Diencephalon (tissue), 1 donor: ENCODE measurements around the gene KBTBD4. TPM values are rescaled to one million over a fixed set of nuclear protein-coding genes. Genes with fewer than 3 reads are reported as not detected.

Experiments used
- small RNA-seq: library from RNA; depleted of rRNA; stranded (forward); fragments of <200 nt; gene quantifications from one replicate; pipeline ENCODE3, GENCODE V24; 2014
- total RNA-seq: library from RNA; depleted of rRNA; stranded (reverse); fragments of >200 nt; gene quantifications from one replicate; pipeline ENCODE4 v1.2.3, GENCODE V29; 2014

KBTBD4 gene
- total RNA-seq = 32.3 TPM

DNA sequence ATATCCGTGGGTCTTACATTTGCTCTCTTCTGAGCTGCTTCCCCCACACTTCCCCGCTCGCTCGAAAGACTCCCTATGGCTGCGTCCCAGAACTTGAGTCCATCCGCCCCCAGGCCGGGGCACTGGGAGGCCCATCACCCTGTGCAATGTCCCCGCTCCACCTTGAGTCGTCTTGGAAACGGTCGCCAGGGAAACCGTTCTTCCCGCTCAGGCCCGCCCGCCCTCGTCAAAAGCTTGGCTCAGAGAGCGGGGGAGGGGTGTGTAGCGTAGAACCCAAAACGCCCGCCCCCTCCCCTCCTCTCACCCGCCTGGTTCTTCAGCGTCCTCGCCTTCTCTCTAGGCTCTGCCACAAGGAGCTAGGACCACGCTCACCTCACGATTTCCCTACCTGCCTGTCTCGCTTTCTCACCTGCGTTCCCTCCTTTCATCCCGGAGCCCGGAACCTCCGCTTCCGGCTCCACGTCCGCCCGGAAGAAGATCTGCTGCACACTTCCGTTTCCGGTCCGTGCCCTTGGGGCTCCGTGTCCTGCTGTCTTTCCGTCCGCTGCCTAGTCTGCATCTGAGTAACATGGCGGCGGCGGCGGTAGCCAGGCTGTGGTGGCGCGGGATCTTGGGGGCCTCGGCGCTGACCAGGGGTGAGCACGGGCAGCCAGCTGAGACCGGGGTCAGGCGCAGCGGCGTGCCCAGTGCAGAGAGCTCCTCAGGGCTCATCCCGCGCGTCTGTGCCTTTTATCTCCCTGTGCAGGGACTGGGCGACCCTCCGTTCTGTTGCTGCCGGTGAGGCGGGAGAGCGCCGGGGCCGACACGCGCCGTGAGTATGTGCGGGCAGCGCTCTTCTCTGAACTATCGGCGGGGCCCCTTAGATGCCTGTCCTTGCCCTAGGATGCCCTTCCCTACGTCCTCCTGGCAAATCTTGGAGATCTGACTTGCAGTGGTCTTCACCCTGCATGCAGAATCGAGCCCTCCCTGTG, at the start of gene KBTBD4, which contains the start of gene NDUFS3:
KBTBD4 (minus strand) TSS at position 447 of the 971 bp plus-strand sequence; CDS start at position 428, 19 bp downstream.
NDUFS3 (plus strand) TSS at position 551 of the 971 bp plus-strand sequence; CDS start at position 569, 18 bp downstream.

DNA sequence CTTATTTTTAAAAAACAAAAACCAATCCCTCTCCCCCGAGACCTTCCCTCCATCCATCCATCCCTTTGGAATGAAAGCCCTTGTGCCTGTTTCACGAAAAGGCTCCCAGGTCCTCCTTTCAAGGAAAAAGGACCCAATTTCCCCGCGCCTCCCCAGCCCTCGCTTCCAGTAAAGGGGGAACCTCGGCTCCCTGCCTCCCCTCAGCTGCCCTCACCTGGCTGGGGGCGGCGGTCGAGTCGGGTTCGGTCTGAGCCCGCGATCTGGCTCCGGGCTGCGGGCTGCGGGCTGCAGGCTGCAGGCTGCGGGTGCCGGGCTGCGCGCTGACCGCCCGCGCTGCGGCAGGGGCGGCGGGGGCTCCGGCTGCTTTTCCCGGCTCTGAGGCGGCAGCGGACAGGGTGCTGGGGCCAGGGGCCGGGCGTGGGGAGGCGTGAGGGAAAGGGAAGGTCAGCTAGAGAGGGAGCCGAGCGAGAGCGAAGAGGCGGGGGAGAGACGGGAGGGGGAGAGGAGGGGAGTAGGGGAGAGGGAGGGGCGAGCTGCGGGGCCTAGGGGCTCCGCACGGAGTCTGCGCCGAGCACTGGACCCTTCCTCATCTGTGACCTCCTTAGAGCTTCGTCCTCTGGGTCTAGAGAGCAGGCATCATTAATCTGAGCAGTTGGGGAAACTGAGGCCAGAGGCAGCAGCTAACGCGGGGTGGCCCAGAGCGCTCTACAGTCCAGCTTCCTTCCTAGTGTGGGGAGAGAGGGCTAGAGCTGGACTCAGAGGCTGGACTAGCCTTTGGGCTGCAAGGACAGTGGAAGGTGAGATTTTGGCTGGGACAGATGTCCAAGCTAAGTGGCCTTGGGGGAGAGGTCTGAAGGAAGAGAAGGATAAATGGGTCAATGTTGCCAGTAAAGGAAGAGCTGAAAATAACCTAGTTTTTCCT, 15.4 kb upstream of the KBTBD4 start, which contains the start of gene C1QTNF4:
C1QTNF4 (minus strand) TSS at position 478 of the 922 bp plus-strand sequence. CDS start 3,601 bp downstream, outside the sequence.

DNA sequence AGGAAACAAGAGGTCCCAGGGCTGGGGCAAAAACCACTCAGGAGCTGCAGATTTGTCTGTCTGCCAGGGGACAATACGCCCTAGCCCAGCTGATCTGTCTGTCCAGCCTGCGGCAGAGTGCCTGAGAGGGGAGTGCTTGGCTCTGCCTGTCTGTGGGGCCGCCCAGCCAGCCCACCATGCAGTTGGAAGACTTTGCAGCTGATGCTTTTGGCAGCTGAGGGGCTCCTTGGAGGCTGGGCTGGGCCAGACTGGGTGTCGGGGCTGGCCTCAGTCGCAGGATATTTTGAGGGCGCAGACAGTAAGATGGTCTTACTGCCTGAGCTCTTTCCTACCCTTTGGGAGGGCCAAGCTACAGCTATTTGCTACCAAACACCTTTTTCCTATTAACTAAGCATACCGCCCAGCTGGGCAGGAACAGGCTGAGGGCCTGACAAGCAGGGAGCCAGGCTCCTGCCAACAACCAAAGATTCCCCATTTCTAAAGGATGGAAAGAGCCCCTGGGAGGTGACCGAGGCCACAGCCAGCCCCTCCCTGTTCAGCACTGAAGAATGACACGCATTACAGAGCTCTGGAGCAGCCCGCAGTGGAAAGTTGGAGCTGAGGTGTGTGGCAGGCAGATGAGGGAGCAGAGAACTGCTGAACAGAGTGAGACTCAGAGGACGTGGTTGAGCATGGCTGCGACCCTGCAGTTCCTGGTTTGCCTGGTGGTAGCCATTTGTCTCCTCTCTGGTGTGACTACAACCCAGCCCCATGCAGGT, 7.5 kb upstream of the KBTBD4 start, which contains the start of gene FAM180B:
FAM180B (plus strand) TSS at position 581 of the 758 bp plus-strand sequence; CDS start at position 672, 91 bp downstream.

DNA sequence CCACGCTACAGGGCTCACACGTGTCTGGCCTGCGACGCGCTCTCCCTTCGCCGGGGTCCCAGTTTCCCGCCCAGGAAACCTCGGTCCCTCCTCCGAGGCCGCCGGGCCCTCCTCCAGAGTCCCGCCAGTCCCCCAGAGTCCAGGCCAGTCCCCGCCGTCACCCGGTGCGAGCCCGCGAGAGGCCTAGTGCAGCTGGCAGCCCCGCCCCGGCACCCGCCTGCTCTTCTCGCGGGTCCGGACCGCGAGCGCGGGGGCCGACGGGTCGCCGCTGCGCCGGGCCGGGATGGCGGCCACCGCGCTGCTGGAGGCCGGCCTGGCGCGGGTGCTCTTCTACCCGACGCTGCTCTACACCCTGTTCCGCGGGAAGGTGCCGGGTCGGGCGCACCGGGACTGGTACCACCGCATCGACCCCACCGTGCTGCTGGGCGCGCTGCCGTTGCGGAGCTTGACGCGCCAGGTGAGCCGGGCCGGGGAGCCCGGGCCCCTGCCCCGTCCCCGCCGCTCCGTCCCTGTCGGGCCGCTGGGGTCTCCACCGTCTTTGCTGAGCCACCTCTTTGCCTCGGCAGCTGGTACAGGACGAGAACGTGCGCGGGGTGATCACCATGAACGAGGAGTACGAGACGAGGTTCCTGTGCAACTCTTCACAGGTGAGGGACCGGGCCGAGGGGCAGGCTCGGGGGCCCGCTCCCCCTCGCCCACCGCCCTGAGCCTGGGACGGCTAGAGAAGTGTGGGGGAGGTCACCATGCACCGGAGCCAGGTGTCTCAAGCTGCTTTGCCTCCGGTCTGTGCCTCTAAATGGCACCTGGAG, 13.2 kb downstream of the KBTBD4 start, which contains the start of gene PTPMT1:
PTPMT1 (plus strand) TSS at position 260 of the 809 bp plus-strand sequence; CDS start at position 284, 24 bp downstream.

DNA sequence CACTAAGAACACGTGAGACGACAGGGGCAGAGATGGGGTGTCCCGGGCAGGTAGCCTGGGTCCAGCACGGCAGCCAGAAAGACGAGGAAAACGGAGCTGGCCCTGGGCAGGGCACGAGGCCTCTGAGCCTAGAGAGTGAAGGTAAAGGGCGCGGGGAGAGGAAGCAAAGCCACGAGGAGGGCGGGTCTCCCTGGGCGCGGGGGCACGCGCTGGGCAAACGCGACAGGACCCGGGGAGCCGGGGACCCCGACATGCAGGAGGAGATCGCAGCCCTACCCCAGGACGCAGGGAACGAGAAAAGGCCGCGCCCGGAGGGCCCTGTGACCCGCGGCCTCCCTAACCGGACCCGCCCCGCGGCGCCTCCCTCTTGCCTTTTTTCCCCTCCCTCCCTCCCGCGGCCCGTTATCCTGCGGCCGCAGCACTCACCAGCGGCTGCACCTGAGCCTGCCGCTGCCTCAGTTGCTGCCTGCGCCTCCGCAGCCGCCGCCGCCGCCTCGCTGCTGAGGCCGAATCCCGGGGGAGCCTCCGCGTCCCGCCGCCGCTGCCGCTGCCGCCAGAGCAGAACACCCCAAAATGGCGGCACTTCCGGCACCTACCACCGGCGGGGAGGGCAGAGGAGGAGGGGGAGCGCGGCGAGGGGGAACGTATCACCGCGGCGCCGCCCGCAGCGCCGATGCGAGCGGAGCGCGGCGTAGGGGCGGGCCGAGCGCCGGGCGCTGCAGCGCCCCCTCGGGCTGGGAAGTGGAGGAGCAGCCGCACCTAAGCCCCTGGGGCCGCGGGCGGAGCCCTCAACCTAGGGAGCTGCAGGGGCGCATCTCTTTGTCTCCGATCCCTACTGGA, 26.0 kb downstream of the KBTBD4 start, which contains the start of gene CELF1:
CELF1 (minus strand) TSS at position 567 of the 840 bp plus-strand sequence. CDS start 53,609 bp downstream, outside the sequence.

Small RNA genes within 50 kb of the gene (small RNA-seq; reads per million reads assigned to genes)
- gene RN7SL652P = not detected
- gene RNU5E-10P = 0.08 reads per million

Other genes with a start within 250 kb of the KBTBD4 start
- not detected for gene MYBPC3, start 226.3 kb downstream of the KBTBD4 start, total RNA-seq
- gene SPI1, start 200.4 kb downstream of the KBTBD4 start, total RNA-seq = 1.8 TPM
- 12.5 TPM for gene SLC39A13, start 170.4 kb downstream of the KBTBD4 start, total RNA-seq
- gene PSMC3, start 152.5 kb downstream of the KBTBD4 start, total RNA-seq = 108 TPM
- not detected for gene RAPSN, start 129.8 kb downstream of the KBTBD4 start, total RNA-seq
- gene CELF1, start 25.8 kb downstream of the KBTBD4 start, total RNA-seq = 188 TPM
- 29.5 TPM for gene PTPMT1, start 13.4 kb downstream of the KBTBD4 start, total RNA-seq
- 59.7 TPM for gene NDUFS3, start 104 bp upstream of the KBTBD4 start, total RNA-seq
- not detected for gene FAM180B, start 7.7 kb upstream of the KBTBD4 start, total RNA-seq
- gene C1QTNF4, start 15.4 kb upstream of the KBTBD4 start, total RNA-seq = 33.2 TPM
- 98.7 TPM for gene MTCH2, start 63.6 kb upstream of the KBTBD4 start, total RNA-seq
- gene AGBL2, start 136.4 kb upstream of the KBTBD4 start, total RNA-seq = 1.8 TPM
- 92.0 TPM for gene FNBP4, start 188.4 kb upstream of the KBTBD4 start, total RNA-seq